HL-60/S4 treated with phorbol 12-myristate 13-acetate at 8.2 ng/mL for 4 days and 3 days (cell line): Measurements from ENCODE around the gene CCDC57.

ENCODE experiments used
- in situ Hi-C: fragments of 300-500 bp; cut with MboI; formaldehyde crosslinking; loops from 2 replicates; pipeline ENCODE4 v1.15.0; 2022; ENCODE audit warnings: low sequenced_read_pairs

Gene CCDC57

GRCh38 chr17:82212331-82213250, at the start of gene CCDC57:
CCDC57 (minus strand) TSS chr17:82212842; CDS start chr17:82201944, 10,898 bp downstream.
- in situ Hi-C loops: no loop called here

GRCh38 chr17:82262344-82262743, 49.7 kb upstream of the CCDC57 start:
- in situ Hi-C loops: loop anchor here (25.0 kb wide), 1 partner anchor 150 kb away; the partner anchor contains the start of genes HEXD and OGFOD3

GRCh38 chr17:82259972-82260961, 47.6 kb upstream of the CCDC57 start:
- in situ Hi-C loops: loop anchor here (25.0 kb wide), 1 partner anchor 152 kb away; the partner anchor contains the start of genes HEXD and OGFOD3

GRCh38 chr17:82258555-82258954, 45.9 kb upstream of the CCDC57 start:
- in situ Hi-C loops: loop anchor here (25.0 kb wide), 1 partner anchor 154 kb away; the partner anchor contains the start of genes HEXD and OGFOD3

GRCh38 chr17:82257473-82257872, 44.8 kb upstream of the CCDC57 start:
- in situ Hi-C loops: loop anchor here (25.0 kb wide), 1 partner anchor 155 kb away; the partner anchor contains the start of genes HEXD and OGFOD3

GRCh38 chr17:82256242-82256885, 43.7 kb upstream of the CCDC57 start:
- in situ Hi-C loops: loop anchor here (25.0 kb wide), 1 partner anchor 156 kb away; the partner anchor contains the start of genes HEXD and OGFOD3

GRCh38 chr17:82255402-82255972, 42.8 kb upstream of the CCDC57 start:
- in situ Hi-C loops: loop anchor here (25.0 kb wide), 1 partner anchor 157 kb away; the partner anchor contains the start of genes HEXD and OGFOD3

- in situ Hi-C loops: loop anchor here (25.0 kb wide), 1 partner anchor 158 kb away; the partner anchor contains the start of genes HEXD and OGFOD3
These were observed 42.1 kb upstream of the CCDC57 start for GRCh38 chr17:82254746-82255145.

GRCh38 chr17:82254096-82254495, 41.5 kb upstream of the CCDC57 start:
- in situ Hi-C loops: loop anchor here (25.0 kb wide), 1 partner anchor 158 kb away; the partner anchor contains the start of genes HEXD and OGFOD3

- in situ Hi-C loops: loop anchor here (25.0 kb wide), 1 partner anchor 159 kb away; the partner anchor contains the start of genes HEXD and OGFOD3
These were observed 40.5 kb upstream of the CCDC57 start for GRCh38 chr17:82253179-82253544.

- in situ Hi-C loops: loop anchor here (25.0 kb wide), 1 partner anchor 160 kb away; the partner anchor contains the start of genes HEXD and OGFOD3
These were observed 40.0 kb upstream of the CCDC57 start for GRCh38 chr17:82252511-82253178.

GRCh38 chr17:82250868-82251500, 38.3 kb upstream of the CCDC57 start:
- in situ Hi-C loops: loop anchor here (25.0 kb wide), 1 partner anchor 161 kb away; the partner anchor contains the start of genes HEXD and OGFOD3

GRCh38 chr17:82249896-82250581, 37.4 kb upstream of the CCDC57 start:
- in situ Hi-C loops: loop anchor here (25.0 kb wide), 1 partner anchor 162 kb away; the partner anchor contains the start of genes HEXD and OGFOD3

GRCh38 chr17:82248815-82249674, 36.4 kb upstream of the CCDC57 start:
- in situ Hi-C loops: no loop called here

GRCh38 chr17:82247856-82248671, 35.4 kb upstream of the CCDC57 start:
- in situ Hi-C loops: no loop called here
